GM12878 (cell line): ENCODE data around the gene ADH7. TPM values are rescaled to one million over a fixed set of nuclear protein-coding genes. Genes with fewer than 3 reads are reported as not detected.

Source experiments
- ATAC-seq: fragments of 200-7000 bp; cut with Tn5 transposase; 3 replicates; pipeline ENCODE4 v1.9.1; 2020; ENCODE audit warnings: mild to moderate bottlenecking, moderate library complexity
- BruUV-seq: library from RNA; stranded (reverse); fragments of 400-500 nt; replicated peaks from 2 replicates; lab custom pipeline; 2021; lab: Mats Ljungman, UMichigan
- CTCF ChIA-PET: fragments of 300-600 bp; sonication (Branson Sonifier 250); formaldehyde crosslinking; extraction: SDS; loops from one replicate; lab custom pipeline; 2021; ENCODE audit warnings: inconsistent platforms; lab: Yijun Ruan, JAX
- POLR2A ChIA-PET: fragments of 350-600 bp; formaldehyde crosslinking; extraction: SDS; loops from one replicate; lab custom pipeline; 2021; ENCODE audit warnings: inconsistent platforms; lab: Charles Lee
- RAD21 ChIA-PET: fragments of 300-600 bp; sonication (Branson Sonifier 250); formaldehyde crosslinking; loops from one replicate; lab custom pipeline; 2023; ENCODE audit warnings: antibody characterized with exemption; ENCODE audit not compliant: unreplicated experiment; lab: Charles Lee
- SMC1A ChIA-PET: fragments of 300-600 bp; sonication (Branson Sonifier 250); formaldehyde crosslinking; loops from one replicate; lab custom pipeline; 2023; ENCODE audit not compliant: unreplicated experiment, uncharacterized antibody; lab: Charles Lee
- DNase-seq: peaks from one replicate; pipeline ENCODE4 v3.0.0-alpha.2; 2011; ENCODE audit warnings: low read depth, low spot score
- FAIRE-seq: peaks from 3 replicates; lab custom pipeline; 2011; peaks lifted over from hg19 to GRCh38; lab: Jason Lieb, UNC
- H2AFZ ChIP-seq: 2 replicates; pipeline ENCODE4 v1.6.0; 2011; ENCODE audit warnings: low read depth, low read length, control low read depth; ENCODE audit not compliant: control insufficient read depth
- H3K27ac ChIP-seq: 2 replicates; pipeline ENCODE4 v1.5.1; 2011; ENCODE audit warnings: control low read depth; ENCODE audit not compliant: control insufficient read depth, insufficient read depth
- H3K27me3 ChIP-seq, 2 experiments: replicated peaks in 1 of 2; 2 replicates each; pipeline versions ENCODE4 v1.6.0 to v1.6.1; 2011; ENCODE audit warnings: low read length in 1 of 2; ENCODE audit not compliant: control insufficient read depth in 2 of 2, insufficient read depth in 2 of 2
- H3K36me3 ChIP-seq, 2 experiments: 2 replicates each; pipeline ENCODE4 v1.5.1; 2011; ENCODE audit warnings: low read length in 1 of 2; ENCODE audit not compliant: control insufficient read depth in 2 of 2, insufficient read depth in 2 of 2
- H3K4me1 ChIP-seq: 2 replicates; pipeline ENCODE4 v1.6.1; 2011; ENCODE audit warnings: mild to moderate bottlenecking, low read length, moderate library complexity, mixed read lengths; ENCODE audit not compliant: control insufficient read depth, insufficient read depth
- H3K4me2 ChIP-seq: 2 replicates; pipeline ENCODE4 v1.6.0; 2011; ENCODE audit warnings: control low read depth; ENCODE audit not compliant: control insufficient read depth, insufficient read depth
- H3K4me3 ChIP-seq: fragments of 200-600 bp; sonication (generic); 2 replicates; pipeline ENCODE4 v1.5.1; 2016
- H3K79me2 ChIP-seq: 2 replicates; pipeline ENCODE4 v1.6.0; 2011; ENCODE audit warnings: low read length; ENCODE audit not compliant: control insufficient read depth, insufficient read depth
- H3K9ac ChIP-seq: 2 replicates; pipeline ENCODE4 v1.8.0; 2011; ENCODE audit warnings: low read length, control low read depth, mixed read lengths; ENCODE audit not compliant: control insufficient read depth, insufficient read depth
- H3K9me3 ChIP-seq: replicated peaks from 3 replicates; pipeline ENCODE4 v1.5.1; 2011; ENCODE audit warnings: mild to moderate bottlenecking, low read length; ENCODE audit not compliant: control insufficient read depth, insufficient read depth
- H4K20me1 ChIP-seq: 2 replicates; pipeline ENCODE4 v1.6.0; 2011; ENCODE audit not compliant: control insufficient read depth, insufficient read depth
- CREM ChIP-seq: IDR thresholded peaks from 2 replicates; pipeline ENCODE4 v1.6.1; 2014; ENCODE audit warnings: antibody characterized with exemption, low read depth
- FOS ChIP-seq: IDR thresholded peaks from 3 replicates; pipeline ENCODE4 v1.6.1; 2011; ENCODE audit warnings: borderline replicate concordance; ENCODE audit not compliant: insufficient read length; ENCODE audit errors: extremely low read depth
- GATAD2B ChIP-seq: fragments of 450-650 bp; conservative IDR thresholded peaks from 2 replicates; pipeline ENCODE4 v1.6.1; 2017; ENCODE audit warnings: low read depth, mild to moderate bottlenecking, moderate library complexity
- HDGF ChIP-seq: fragments of 450-650 bp; IDR thresholded peaks from 2 replicates; pipeline ENCODE4 v1.6.1; 2016; ENCODE audit warnings: antibody characterized with exemption
- MTA3 ChIP-seq: IDR thresholded peaks from 2 replicates; pipeline ENCODE4 v1.6.1; 2012; ENCODE audit warnings: low read length, inconsistent platforms, borderline replicate concordance
- NFIC ChIP-seq: IDR thresholded peaks from 2 replicates; pipeline ENCODE4 v1.6.1; 2012; ENCODE audit warnings: low read depth, mild to moderate bottlenecking, inconsistent platforms, low read length, moderate library complexity
- RAD21 ChIP-seq: IDR thresholded peaks from 2 replicates; pipeline ENCODE4 v1.6.1; 2011; ENCODE audit warnings: mild to moderate bottlenecking, low read depth, low read length, moderate library complexity; ENCODE audit not compliant: insufficient read depth
- TAF1 ChIP-seq: IDR thresholded peaks from 2 replicates; pipeline ENCODE4 v1.6.1; 2011; ENCODE audit warnings: mild to moderate bottlenecking, low read depth, low read length, borderline replicate concordance
- TBL1XR1 ChIP-seq: IDR thresholded peaks from 2 replicates; pipeline ENCODE4 v1.6.1; 2012; ENCODE audit warnings: low read depth, low read length, improper control_type of control experiment
- ZNF207 ChIP-seq: fragments of 450-650 bp; IDR thresholded peaks from 2 replicates; pipeline ENCODE4 v1.6.1; 2014; ENCODE audit warnings: antibody characterized with exemption, mild to moderate bottlenecking, borderline replicate concordance
- WGBS: methylation state at CpG from one replicate; pipeline ENCODE4 v1.1.6; 2016; ENCODE audit warnings: low lambda C conversion rate; ENCODE audit not compliant: insufficient replicate concordance, insufficient coverage; ENCODE audit errors: missing lambda C conversion rate; 5-methylcytosine and 5-hydroxymethylcytosine counted together
- in situ Hi-C: fragments of 300-500 bp; cut with MboI; formaldehyde crosslinking; loops from 9 replicates; pipeline ENCODE4 v1.14.3; 2018; ENCODE audit warnings: mixed read lengths
- intact Hi-C: fragments of 100-400 bp; cut with micrococcal nuclease; formaldehyde crosslinking; loops from one replicate; pipeline ENCODE4 v1.14.2; 2022; ENCODE audit not compliant: unreplicated experiment
- polyA plus RNA-seq, 11 experiments: library from polyadenylated mRNA; depleted of rRNA in 4 of 11; unstranded in 6 of 11; stranded (reverse) in 5 of 11; fragments of >200 nt; fragmentation: Nextera tagmentation in 4 of 11; fragmentation: Illumina TruSeq in 1 of 11; extraction: Ambion mirVana in 4 of 11; extraction: Trizol in 1 of 11; gene quantifications; 1 replicate in 1 of 11; 2 replicates in 10 of 11; pipeline versions ENCODE4 v1.2.1 to v1.2.3, GENCODE V29; 2011 to 2016; ENCODE audit warnings: inconsistent platforms in 2 of 11, missing spikeins in 2 of 11, low read depth in 1 of 11
- total RNA-seq, 4 experiments: library from RNA; depleted of rRNA in 3 of 4; stranded (reverse); fragments of >200 nt in 3 of 4; fragmentation: Illumina TruSeq in 1 of 4; extraction: Trizol in 1 of 4; gene quantifications; 2 replicates each; pipeline versions ENCODE4 v1.2.1 to v1.2.3, GENCODE V29; 2013 to 2021
- TF ChIP-seq, protein P1 (sequence below), 3 experiments: IDR thresholded peaks in 2 of 3; conservative IDR thresholded peaks in 1 of 3; 2 replicates each; pipeline ENCODE4 v1.5.1; 2011; ENCODE audit warnings: low read depth in 3 of 3, low read length in 3 of 3, mild to moderate bottlenecking in 3 of 3, control low read depth in 2 of 3, moderate library complexity in 2 of 3, inconsistent platforms in 1 of 3, mixed read lengths in 1 of 3; ENCODE audit not compliant: control insufficient read depth in 2 of 3, insufficient read depth in 1 of 3; ENCODE audit errors: extremely low read depth in 1 of 3
- TF ChIP-seq, protein P2 (sequence below): fragments of 450-650 bp; IDR thresholded peaks from 2 replicates; pipeline ENCODE4 v1.6.1; 2014; ENCODE audit warnings: mild to moderate bottlenecking
- TF ChIP-seq, protein P3 (sequence below): IDR thresholded peaks from 2 replicates; pipeline ENCODE4 v1.6.1; 2011; ENCODE audit warnings: borderline replicate concordance, low read depth, mild to moderate bottlenecking, moderate library complexity, low read length; ENCODE audit not compliant: insufficient read depth, poor library complexity, severe bottlenecking
- TF ChIP-seq, protein P4 (sequence below): fragments of 450-650 bp; formaldehyde crosslinking; IDR thresholded peaks from 2 replicates; pipeline ENCODE4 v1.4.0; 2022; ENCODE audit warnings: mild to moderate bottlenecking, moderate library complexity
- TF ChIP-seq, protein P5 (sequence below): fragments of 450-650 bp; IDR thresholded peaks from 2 replicates; pipeline ENCODE4 v1.6.1; 2016; ENCODE audit warnings: mild to moderate bottlenecking

ADH7 gene
- total and polyA plus RNA-seq, 10 of the 15 experiments (the other 5 are each of a cell fraction or from before 2014, with no cell fraction given) = not detected

DNA sequence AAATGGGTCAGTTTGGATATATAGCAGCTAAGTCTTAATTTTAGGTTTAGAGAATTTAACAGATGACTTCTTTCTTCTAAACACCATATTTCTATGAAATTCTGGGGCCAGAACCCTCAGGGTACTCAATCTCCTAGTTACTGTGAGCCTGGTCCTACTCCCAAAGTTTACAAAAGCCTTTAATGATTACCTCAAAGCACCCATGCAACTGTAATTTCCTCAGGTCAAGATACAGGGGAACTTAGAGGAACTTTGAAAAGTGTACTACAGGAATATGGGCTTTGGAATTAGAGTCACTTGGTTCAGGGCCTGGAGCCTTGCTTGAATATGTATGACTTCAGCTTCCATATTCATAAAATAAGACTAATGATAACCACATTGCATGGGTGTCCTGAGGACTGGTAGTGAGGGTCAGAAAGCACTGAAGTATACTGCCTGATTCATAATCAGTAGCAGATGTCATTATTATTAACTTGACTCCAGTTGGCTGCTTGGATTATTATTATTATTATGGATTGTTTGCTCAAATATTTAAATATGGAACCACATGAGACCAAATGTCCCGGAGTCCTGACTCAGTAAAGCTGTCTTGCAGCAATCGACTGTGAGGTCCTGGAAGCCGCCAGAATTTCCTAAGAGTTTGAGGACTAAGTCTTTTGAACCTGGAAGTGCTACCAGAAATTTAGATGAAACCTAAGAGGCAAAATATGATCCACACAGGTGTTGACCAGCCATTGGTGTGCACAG, 2.0 kb upstream of the ADH7 start:
- no peaks in the 10 kb centered on the region for H3K9me3 ChIP-seq
- ChIA-PET RAD21 (no interaction called here), SMC1A (no interaction called here), POLR2A (no interaction called here), CTCF (interaction anchor here (1.2 kb wide), 1 partner anchor 26 kb away, joined by 3 read pairs; no protein-coding TSS in a partner anchor)
- no peak overlapping the region for H3K4me3 ChIP-seq
- no peak for ATAC-seq
- DNase-seq = no peak
- no peak overlapping the region for H3K9ac ChIP-seq
- no peak overlapping the region for H3K27ac ChIP-seq
- no peaks in the 10 kb centered on the region for H3K27me3 ChIP-seq
- no peak overlapping the region for H2AFZ ChIP-seq
- no peaks in the 10 kb centered on the region for H3K36me3 ChIP-seq
- no peaks in the 10 kb centered on the region for H4K20me1 ChIP-seq
- H3K4me2 ChIP-seq = no peak overlapping the region
- no peaks in the 10 kb centered on the region for H3K79me2 ChIP-seq
- 31% methylated on average over 3 of the region's 3 CpGs for WGBS
- intact Hi-C loops (no loop called here), in situ Hi-C loops (no loop called here)
- H3K4me1 ChIP-seq = no peaks in the 10 kb centered on the region
- BruUV-seq = no TSS peak
- no peak for FAIRE-seq
- TF ChIP-seq MTA3 (no peak), FOS (no peak), TBL1XR1 (no peak), GATAD2B (no peak), HDGF (no peak), TAF1 (no peak), ZNF207 (no peak), NFIC (no peak), CREM (no peak), RAD21 (no peak)
- TF ChIP-seq, protein P1, sequence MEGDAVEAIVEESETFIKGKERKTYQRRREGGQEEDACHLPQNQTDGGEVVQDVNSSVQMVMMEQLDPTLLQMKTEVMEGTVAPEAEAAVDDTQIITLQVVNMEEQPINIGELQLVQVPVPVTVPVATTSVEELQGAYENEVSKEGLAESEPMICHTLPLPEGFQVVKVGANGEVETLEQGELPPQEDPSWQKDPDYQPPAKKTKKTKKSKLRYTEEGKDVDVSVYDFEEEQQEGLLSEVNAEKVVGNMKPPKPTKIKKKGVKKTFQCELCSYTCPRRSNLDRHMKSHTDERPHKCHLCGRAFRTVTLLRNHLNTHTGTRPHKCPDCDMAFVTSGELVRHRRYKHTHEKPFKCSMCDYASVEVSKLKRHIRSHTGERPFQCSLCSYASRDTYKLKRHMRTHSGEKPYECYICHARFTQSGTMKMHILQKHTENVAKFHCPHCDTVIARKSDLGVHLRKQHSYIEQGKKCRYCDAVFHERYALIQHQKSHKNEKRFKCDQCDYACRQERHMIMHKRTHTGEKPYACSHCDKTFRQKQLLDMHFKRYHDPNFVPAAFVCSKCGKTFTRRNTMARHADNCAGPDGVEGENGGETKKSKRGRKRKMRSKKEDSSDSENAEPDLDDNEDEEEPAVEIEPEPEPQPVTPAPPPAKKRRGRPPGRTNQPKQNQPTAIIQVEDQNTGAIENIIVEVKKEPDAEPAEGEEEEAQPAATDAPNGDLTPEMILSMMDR (IDR thresholded peaks at IDR 0.05 in 2 of 3, conservative IDR thresholded peaks at IDR 0.05 in 1 of 3; ENCODE audit: control insufficient read depth in 2 of 3, extremely low read depth in 1 of 3, insufficient read depth in 1 of 3, low read depth in 3 of 3, low read length in 3 of 3) = no peak
- TF ChIP-seq, protein P2, sequence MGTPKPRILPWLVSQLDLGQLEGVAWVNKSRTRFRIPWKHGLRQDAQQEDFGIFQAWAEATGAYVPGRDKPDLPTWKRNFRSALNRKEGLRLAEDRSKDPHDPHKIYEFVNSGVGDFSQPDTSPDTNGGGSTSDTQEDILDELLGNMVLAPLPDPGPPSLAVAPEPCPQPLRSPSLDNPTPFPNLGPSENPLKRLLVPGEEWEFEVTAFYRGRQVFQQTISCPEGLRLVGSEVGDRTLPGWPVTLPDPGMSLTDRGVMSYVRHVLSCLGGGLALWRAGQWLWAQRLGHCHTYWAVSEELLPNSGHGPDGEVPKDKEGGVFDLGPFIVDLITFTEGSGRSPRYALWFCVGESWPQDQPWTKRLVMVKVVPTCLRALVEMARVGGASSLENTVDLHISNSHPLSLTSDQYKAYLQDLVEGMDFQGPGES = no peak
- TF ChIP-seq, protein P3, sequence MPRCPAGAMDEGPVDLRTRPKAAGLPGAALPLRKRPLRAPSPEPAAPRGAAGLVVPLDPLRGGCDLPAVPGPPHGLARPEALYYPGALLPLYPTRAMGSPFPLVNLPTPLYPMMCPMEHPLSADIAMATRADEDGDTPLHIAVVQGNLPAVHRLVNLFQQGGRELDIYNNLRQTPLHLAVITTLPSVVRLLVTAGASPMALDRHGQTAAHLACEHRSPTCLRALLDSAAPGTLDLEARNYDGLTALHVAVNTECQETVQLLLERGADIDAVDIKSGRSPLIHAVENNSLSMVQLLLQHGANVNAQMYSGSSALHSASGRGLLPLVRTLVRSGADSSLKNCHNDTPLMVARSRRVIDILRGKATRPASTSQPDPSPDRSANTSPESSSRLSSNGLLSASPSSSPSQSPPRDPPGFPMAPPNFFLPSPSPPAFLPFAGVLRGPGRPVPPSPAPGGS = no peak
- TF ChIP-seq, protein P4, sequence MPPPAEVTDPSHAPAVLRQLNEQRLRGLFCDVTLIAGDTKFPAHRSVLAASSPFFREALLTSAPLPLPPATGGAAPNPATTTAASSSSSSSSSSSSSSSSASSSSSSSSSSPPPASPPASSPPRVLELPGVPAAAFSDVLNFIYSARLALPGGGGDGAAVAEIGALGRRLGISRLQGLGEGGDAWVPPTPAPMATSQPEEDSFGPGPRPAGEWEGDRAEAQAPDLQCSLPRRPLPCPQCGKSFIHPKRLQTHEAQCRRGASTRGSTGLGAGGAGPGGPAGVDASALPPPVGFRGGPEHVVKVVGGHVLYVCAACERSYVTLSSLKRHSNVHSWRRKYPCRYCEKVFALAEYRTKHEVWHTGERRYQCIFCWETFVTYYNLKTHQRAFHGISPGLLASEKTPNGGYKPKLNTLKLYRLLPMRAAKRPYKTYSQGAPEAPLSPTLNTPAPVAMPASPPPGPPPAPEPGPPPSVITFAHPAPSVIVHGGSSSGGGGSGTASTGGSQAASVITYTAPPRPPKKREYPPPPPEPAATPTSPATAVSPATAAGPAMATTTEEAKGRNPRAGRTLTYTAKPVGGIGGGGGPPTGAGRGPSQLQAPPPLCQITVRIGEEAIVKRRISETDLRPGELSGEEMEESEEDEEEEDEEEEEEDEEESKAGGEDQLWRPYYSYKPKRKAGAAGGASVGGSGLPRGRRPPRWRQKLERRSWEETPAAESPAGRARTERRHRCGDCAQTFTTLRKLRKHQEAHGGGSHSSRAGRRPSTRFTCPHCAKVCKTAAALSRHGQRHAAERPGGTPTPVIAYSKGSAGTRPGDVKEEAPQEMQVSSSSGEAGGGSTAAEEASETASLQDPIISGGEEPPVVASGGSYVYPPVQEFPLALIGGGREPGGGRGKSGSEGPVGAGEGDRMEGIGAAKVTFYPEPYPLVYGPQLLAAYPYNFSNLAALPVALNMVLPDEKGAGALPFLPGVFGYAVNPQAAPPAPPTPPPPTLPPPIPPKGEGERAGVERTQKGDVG = no peak
- TF ChIP-seq, protein P5, sequence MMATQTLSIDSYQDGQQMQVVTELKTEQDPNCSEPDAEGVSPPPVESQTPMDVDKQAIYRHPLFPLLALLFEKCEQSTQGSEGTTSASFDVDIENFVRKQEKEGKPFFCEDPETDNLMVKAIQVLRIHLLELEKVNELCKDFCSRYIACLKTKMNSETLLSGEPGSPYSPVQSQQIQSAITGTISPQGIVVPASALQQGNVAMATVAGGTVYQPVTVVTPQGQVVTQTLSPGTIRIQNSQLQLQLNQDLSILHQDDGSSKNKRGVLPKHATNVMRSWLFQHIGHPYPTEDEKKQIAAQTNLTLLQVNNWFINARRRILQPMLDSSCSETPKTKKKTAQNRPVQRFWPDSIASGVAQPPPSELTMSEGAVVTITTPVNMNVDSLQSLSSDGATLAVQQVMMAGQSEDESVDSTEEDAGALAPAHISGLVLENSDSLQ = no peak
